Measurements from ENCODE around the gene EPPIN.

EPPIN gene

DNA sequence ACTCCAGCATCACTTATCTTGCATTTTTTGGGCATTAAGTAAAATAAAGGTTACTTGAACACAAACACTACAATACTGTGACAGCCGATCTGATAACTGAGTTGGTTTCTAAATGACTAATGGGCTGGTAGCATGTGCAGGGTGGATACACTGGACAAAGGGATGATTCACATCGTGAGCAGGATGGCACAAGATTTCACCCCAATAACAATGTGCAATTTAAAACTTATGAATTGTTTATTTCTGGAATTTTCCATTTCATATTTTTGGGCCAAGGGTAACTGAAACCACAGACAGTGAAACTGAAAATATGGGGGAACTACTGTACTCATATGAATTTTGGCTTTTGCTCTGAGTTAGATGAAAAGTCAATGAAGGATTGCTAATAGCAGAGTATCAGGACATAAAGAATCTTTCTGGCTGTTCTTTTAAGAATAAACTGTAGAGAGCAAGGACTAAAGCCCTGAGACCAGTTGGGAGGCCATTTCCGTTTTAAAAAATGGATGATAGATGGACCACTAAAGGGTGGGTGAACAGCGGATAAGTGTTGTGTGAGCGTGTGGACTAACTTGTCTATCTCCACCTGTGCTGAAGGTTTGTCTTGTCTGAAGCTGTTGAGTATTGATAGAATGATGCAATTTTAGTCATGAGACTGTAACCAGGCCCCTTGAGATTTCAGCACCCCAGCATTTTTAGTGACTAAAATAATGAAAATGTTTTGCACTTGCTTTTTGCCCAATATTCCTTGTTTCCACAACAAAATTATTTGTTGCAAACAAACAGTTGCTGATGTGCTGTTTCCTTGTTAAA lies 40.0 kb downstream of the EPPIN start:
- Mint-ChIP-seq H3K27ac (no peak overlapping the region), H3K4me1 (no peaks in the 10 kb centered on the region), H3K4me3 (no peak overlapping the region), H3K36me3 (no peaks in the 10 kb centered on the region), H3K9me3 (no peaks in the 10 kb centered on the region)
- DNase-seq (ENCODE audit: low spot score in 2 of 2) (no peak), ATAC-seq (peak; percentile 63)

- Mint-ChIP-seq H3K36me3 (no peaks in the 10 kb centered on the region), H3K27ac (no peak overlapping the region), H3K4me3 (no peak overlapping the region), H3K9me3 (no peaks in the 10 kb centered on the region), H3K4me1 (no peaks in the 10 kb centered on the region)
- ATAC-seq (no peak), DNase-seq (ENCODE audit: low spot score in 2 of 2) (no peak)
These were observed 40.8 kb downstream of the EPPIN start for GRCh38 chr20:45506398-45506797.

- Mint-ChIP-seq H3K27ac (no peak overlapping the region), H3K4me1 (no peaks in the 10 kb centered on the region), H3K36me3 (no peaks in the 10 kb centered on the region), H3K4me3 (no peak overlapping the region), H3K9me3 (no peaks in the 10 kb centered on the region)
- DNase-seq (ENCODE audit: low spot score in 2 of 2) (no peak), ATAC-seq (no peak)
These were observed 43.8 kb downstream of the EPPIN start for GRCh38 chr20:45503403-45503802.

GRCh38 chr20:45502561-45502960 lies 44.6 kb downstream of the EPPIN start:
- ATAC-seq (no peak), DNase-seq (ENCODE audit: low spot score in 2 of 2) (no peak)
- H3K4me3 Mint-ChIP-seq: no peak overlapping the region
- no peak overlapping the region for H3K27ac Mint-ChIP-seq
- no peaks in the 10 kb centered on the region for H3K9me3 Mint-ChIP-seq
- no peaks in the 10 kb centered on the region for H3K4me1 Mint-ChIP-seq
- no peaks in the 10 kb centered on the region for H3K36me3 Mint-ChIP-seq

DNA sequence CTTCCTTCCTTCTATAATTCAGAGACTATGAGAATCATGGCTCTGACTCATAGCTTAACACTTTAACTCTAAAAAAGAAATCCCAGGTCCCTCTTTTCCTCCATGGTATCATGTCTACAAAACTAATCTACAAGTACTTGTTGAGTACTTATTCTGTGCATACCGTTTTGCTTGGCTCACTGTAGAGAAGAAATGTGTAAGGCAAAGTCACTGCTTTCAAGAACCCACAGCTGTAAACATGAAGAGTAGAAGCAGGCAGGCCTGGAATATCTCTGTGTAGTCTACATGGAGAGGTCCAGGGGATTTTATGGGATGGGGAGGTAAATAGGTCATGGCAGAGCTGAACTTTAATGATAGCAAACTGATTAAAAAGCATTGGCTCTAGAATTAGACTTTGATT lies 45.6 kb downstream of the EPPIN start:
- no peak overlapping the region for H3K4me3 Mint-ChIP-seq
- no peaks in the 10 kb centered on the region for H3K36me3 Mint-ChIP-seq
- H3K27ac Mint-ChIP-seq: no peak overlapping the region
- no peaks in the 10 kb centered on the region for H3K4me1 Mint-ChIP-seq
- no peak for ATAC-seq
- DNase-seq (ENCODE audit: low spot score in 2 of 2): no peak
- no peaks in the 10 kb centered on the region for H3K9me3 Mint-ChIP-seq

- no peaks in the 10 kb centered on the region for H3K4me1 Mint-ChIP-seq
- no peaks in the 10 kb centered on the region for H3K36me3 Mint-ChIP-seq
- DNase-seq (ENCODE audit: low spot score in 2 of 2): no peak
- H3K4me3 Mint-ChIP-seq: no peak overlapping the region
- H3K9me3 Mint-ChIP-seq: no peaks in the 10 kb centered on the region
- no peak for ATAC-seq
- H3K27ac Mint-ChIP-seq: no peak overlapping the region
These were observed 47.2 kb downstream of the EPPIN start for GRCh38 chr20:45500022-45500421.

DNA sequence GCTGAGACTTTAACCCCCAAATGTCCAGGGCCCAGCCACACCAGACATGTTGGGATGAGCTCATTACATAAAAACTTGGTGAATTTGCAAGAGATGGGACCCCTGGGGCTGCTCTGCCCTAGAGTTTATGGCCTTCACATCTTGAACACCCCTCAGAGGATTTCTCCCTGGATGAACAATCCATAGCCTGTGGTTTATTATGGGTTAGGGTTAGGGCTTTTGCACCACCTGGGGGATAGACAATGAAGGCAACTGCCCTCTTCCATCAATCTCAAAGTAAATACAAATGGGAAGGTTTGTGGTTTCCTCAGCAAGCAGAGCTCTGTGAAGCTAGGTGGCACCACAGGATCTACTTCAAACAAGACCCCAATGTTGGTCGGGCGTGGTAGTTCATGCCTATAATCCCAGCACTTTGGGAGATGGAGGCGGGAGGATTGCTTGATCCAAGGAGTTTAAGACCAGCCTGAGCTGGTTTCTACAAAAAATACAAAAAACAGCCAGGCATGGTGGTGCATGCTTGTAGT lies 49.2 kb downstream of the EPPIN start:
- Mint-ChIP-seq H3K27ac (no peak overlapping the region), H3K36me3 (no peaks in the 10 kb centered on the region), H3K9me3 (no peaks in the 10 kb centered on the region), H3K4me1 (no peaks in the 10 kb centered on the region), H3K4me3 (no peak overlapping the region)
- DNase-seq (ENCODE audit: low spot score in 2 of 2) (no peak), ATAC-seq (no peak)

DNA sequence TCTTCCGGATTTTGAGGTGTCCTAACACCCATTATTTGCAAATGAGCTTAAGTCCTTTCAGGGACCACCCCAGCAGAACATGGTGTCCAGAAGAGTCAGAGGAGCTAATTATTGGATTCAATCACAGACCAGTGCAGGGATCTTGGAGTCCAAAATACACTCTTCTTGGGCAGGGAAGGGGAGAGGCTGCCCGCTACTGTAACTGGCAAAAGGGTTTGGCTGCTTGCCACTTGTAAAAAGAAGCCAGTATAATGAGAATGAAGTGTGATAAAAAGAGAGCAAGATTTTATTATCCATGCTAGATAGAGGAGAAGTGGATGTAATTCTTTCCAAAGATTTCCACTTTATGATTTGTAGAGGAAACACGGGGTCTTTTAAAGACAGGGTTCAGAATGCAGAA lies 51.0 kb downstream of the EPPIN start:
- Mint-ChIP-seq H3K9me3 (no peaks in the 10 kb centered on the region), H3K36me3 (no peaks in the 10 kb centered on the region), H3K27ac (no peak overlapping the region), H3K4me3 (no peak overlapping the region), H3K4me1 (no peaks in the 10 kb centered on the region)
- DNase-seq (ENCODE audit: low spot score in 2 of 2) (no peak), ATAC-seq (no peak)

DNA sequence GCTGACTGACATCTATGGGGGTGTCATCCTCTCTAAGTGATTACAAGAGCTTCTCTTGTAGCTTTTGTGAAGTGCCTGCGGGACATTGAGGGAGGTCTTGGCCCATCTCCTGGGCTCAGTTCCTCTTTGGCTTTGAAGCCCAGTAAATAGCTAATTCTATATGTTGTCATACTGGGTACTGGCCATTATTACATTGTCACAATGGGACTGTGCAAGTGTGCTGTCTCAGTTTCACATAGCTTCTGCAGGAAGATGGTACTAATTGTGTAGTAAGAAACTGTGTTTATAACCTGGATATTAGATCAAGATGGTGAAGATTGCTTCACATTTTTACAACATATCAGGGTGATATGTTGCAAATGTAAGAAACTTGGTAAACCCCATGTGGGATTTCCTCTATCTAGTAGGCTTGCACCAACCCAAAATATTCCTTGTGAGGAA lies 51.7 kb downstream of the EPPIN start:
- Mint-ChIP-seq H3K4me3 (no peak overlapping the region), H3K9me3 (no peaks in the 10 kb centered on the region), H3K36me3 (no peaks in the 10 kb centered on the region), H3K27ac (no peak overlapping the region), H3K4me1 (no peaks in the 10 kb centered on the region)
- no peak for ATAC-seq
- DNase-seq (ENCODE audit: low spot score in 2 of 2): no peak
